ENCODE measurements around the gene RFESD. TPM values are rescaled to one million over a fixed set of nuclear protein-coding genes. Genes with fewer than 3 reads are reported as not detected.

RFESD gene
- total RNA-seq, 5 donors from 2014 or later (not counting 1 experiment from before 2014, with no cell fraction given) = 4.2 to 8.3 (median 5.6) TPM

DNA sequence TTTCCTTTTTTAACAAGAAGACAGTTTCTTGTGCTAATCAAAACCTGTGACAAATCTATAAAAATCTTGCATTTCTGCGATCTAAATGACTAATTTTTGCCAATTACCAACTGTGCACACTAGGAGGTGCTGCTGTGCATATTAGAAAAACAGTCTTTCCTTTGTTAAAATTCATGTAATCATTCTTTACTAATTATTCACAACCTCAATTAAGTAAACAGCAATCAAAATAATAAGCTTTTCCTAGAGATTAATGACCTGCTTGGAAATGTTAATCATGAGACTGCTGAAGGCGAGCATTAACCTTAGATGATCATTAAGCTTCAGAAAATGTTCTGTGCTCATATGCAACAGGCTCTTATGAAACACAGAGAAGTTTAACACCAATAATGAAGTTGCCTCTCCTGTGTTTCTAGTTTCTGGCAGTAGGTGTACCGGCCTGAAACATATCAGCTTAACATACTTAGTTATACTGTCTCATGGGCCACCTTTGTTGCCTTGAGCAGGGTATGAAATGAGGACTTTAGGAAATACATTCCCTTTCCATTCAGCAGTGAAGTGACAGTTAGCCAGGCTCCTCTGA, 17.7 kb downstream of the RFESD start:
- Histone ChIP-seq H3K27ac (ENCODE audit: low read length) (no peak overlapping the region), H3K36me3 (ENCODE audit: control insufficient read depth in 2 of 2, extremely low read depth in 1 of 2, insufficient read depth in 1 of 2, low read length in 1 of 2) (no peaks in the 10 kb centered on the region), H3K27me3 (replicated peaks in 1 of 2; ENCODE audit: control insufficient read depth in 2 of 2, extremely low read depth in 1 of 2, insufficient read depth in 2 of 2, low read length in 1 of 2) (no peaks in the 10 kb centered on the region), H3K4me1 (ENCODE audit: control insufficient read depth in 1 of 2, extremely low read depth in 1 of 2, insufficient read depth in 2 of 2, low read length in 2 of 2) (peaks cover 0 to 5% of the 10 kb centered on the region in 2 experiments), H3K4me3 (ENCODE audit: control insufficient read depth in 1 of 2, extremely low read depth in 1 of 2, low read length in 1 of 2) (no peak overlapping the region), H3K9me3 (no peaks in the 10 kb centered on the region)
- Mint-ChIP-seq H3K27me3 (no peaks in the 10 kb centered on the region), H3K4me1 (peaks cover 0 to 3% (median 0%) of the 10 kb centered on the region in 3 donors), H3K36me3 (peaks cover under 1% of the 10 kb centered on the region), H3K4me3 (no peak overlapping the region), H3K9me3 (no peaks in the 10 kb centered on the region), H3K27ac (no peak overlapping the region)
- POLR2A ChIA-PET = interaction anchor here (0.6 kb wide), 2 partner anchors 9 to 119 kb away, joined by 4 read pairs; no protein-coding TSS in a partner anchor
- CTCF ChIA-PET = interaction anchor here (0.5 to 2.4 kb wide), 36 partner anchors 9 to 681 kb away, joined by 3 to 16 read pairs (median 4); partner anchors contain the start of genes RFESD (in 2 of the 2), ARSK (in 1 of the 2) and SKIC3 (in 1 of the 2)
- WGBS (ENCODE audit: insufficient coverage) = 60% methylated on average over 1 of the region's 3 CpGs
- DNase-seq (peak in 19 of 35 experiments; percentile 4 to 64 (median 24)), ATAC-seq (replicated peaks in 1 of 4) (no peak)

DNA sequence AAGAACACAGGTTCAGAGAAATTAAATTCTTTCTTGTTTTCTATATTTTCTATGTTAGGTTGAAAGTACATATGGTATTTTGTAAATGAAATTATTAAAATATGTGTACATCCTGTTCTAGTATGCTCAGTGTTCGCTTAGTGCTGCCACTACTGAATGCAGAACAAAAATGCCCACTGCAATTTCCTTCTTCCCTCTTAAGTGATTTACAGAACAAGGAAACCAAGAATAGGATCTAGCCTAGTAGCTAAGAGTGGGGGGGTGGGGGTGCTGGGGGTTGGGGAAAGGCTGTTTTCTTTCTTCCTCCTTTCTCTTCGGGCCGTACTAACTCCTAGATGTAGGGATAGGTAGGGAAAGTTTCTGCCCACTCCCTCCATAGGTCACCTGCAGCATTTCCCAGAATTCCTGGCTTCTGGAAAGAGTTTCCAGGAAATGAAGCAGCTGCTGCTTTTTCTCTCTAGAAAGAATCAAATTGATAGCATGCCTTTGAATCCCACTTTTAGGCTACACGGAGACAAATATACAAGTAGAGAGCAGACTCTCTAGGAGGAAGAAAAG, 20.6 kb downstream of the RFESD start:
- no peak overlapping the region for H3K27ac ChIP-seq (ENCODE audit: low read length)
- H3K4me1 Mint-ChIP-seq = peaks cover 0 to 3% (median 0%) of the 10 kb centered on the region in 3 donors

GRCh38 chr5:95667678-95668077, 21.1 kb downstream of the RFESD start:
- Histone ChIP-seq H3K4me3 (ENCODE audit: control insufficient read depth in 1 of 2, extremely low read depth in 1 of 2, low read length in 1 of 2) (no peak overlapping the region), H3K27me3 (replicated peaks in 1 of 2; ENCODE audit: control insufficient read depth in 2 of 2, extremely low read depth in 1 of 2, insufficient read depth in 2 of 2, low read length in 1 of 2) (no peaks in the 10 kb centered on the region), H3K27ac (ENCODE audit: low read length) (no peak overlapping the region), H3K9me3 (no peaks in the 10 kb centered on the region), H3K4me1 (ENCODE audit: control insufficient read depth in 1 of 2, extremely low read depth in 1 of 2, insufficient read depth in 2 of 2, low read length in 2 of 2) (peaks cover 0 to 5% of the 10 kb centered on the region in 2 experiments), H3K36me3 (ENCODE audit: control insufficient read depth in 2 of 2, extremely low read depth in 1 of 2, insufficient read depth in 1 of 2, low read length in 1 of 2) (no peaks in the 10 kb centered on the region)
- no peak overlapping the region for H3K4me3 Mint-ChIP-seq
- no peak for DNase-seq
- POLR2A ChIA-PET = no interaction called here
- H3K27ac Mint-ChIP-seq = no peak overlapping the region
- no peaks in the 10 kb centered on the region for H3K9me3 Mint-ChIP-seq
- no peak for ATAC-seq (replicated peaks in 1 of 4)
- CTCF ChIA-PET = interaction anchor here (0.6 to 1.9 kb wide), 2 partner anchors 114 to 120 kb away, joined by 3 to 6 read pairs; no protein-coding TSS in a partner anchor
- H3K36me3 Mint-ChIP-seq = no peaks in the 10 kb centered on the region
- peaks cover 0 to 3% (median 0%) of the 10 kb centered on the region in 3 donors for H3K4me1 Mint-ChIP-seq
- no peaks in the 10 kb centered on the region for H3K27me3 Mint-ChIP-seq

More for the DNA sequence above, 20.6 kb downstream of the RFESD start:
- CTCF ChIA-PET = interaction anchor here (0.5 to 1.9 kb wide), 6 partner anchors 114 to 1258 kb away, joined by 3 to 6 read pairs (median 3); no protein-coding TSS in a partner anchor
- no peak overlapping the region for H3K4me3 Mint-ChIP-seq
- H3K27me3 Mint-ChIP-seq = no peaks in the 10 kb centered on the region
- H3K36me3 Mint-ChIP-seq = no peaks in the 10 kb centered on the region
- no peak overlapping the region for H3K4me3 ChIP-seq (ENCODE audit: control insufficient read depth in 1 of 2, extremely low read depth in 1 of 2, low read length in 1 of 2)
- no peak overlapping the region for H3K27ac Mint-ChIP-seq
- H3K9me3 ChIP-seq = no peaks in the 10 kb centered on the region
- POLR2A ChIA-PET = no interaction called here
- no CpG with 5 or more reads among the region's 4 CpGs for WGBS (ENCODE audit: insufficient coverage)
- H3K27me3 ChIP-seq (replicated peaks in 1 of 2; ENCODE audit: control insufficient read depth in 2 of 2, extremely low read depth in 1 of 2, insufficient read depth in 2 of 2, low read length in 1 of 2) = no peaks in the 10 kb centered on the region
- H3K9me3 Mint-ChIP-seq = no peaks in the 10 kb centered on the region
- ATAC-seq (replicated peaks in 1 of 4) = no peak
- H3K4me1 ChIP-seq (ENCODE audit: control insufficient read depth in 1 of 2, extremely low read depth in 1 of 2, insufficient read depth in 2 of 2, low read length in 2 of 2) = peaks cover 0 to 5% of the 10 kb centered on the region in 2 experiments
- H3K36me3 ChIP-seq (ENCODE audit: control insufficient read depth in 2 of 2, extremely low read depth in 1 of 2, insufficient read depth in 1 of 2, low read length in 1 of 2) = no peaks in the 10 kb centered on the region
- DNase-seq = no peak

DNA sequence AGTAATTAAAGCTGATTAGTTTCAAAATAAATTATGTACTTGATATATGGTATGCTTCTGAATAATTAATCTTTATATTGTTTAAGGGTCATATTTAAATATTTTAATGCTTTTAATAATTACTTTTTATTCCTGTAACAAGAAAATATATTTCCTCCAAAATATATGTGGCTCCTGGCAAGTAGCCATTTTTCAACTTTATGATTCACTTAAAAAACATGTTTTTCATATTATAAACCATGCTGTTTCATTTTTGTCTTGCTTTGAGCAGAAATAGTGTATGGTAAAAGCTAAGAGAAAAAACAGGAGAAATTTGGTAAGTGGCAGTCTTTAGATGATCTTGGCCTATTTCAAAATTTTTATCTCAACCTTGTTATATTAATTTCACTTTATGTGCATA, 21.6 kb downstream of the RFESD start:
- no peaks in the 10 kb centered on the region for H3K27me3 ChIP-seq (replicated peaks in 1 of 2; ENCODE audit: control insufficient read depth in 2 of 2, extremely low read depth in 1 of 2, insufficient read depth in 2 of 2, low read length in 1 of 2)
- ChIA-PET POLR2A (interaction anchor here in 1 of 2 donors (0.6 kb wide), 1 partner anchor 1178 kb away, joined by 5 read pairs; no protein-coding TSS in a partner anchor), CTCF (no interaction called here)
- peaks cover 0 to 5% of the 10 kb centered on the region in 2 experiments for H3K4me1 ChIP-seq (ENCODE audit: control insufficient read depth in 1 of 2, extremely low read depth in 1 of 2, insufficient read depth in 2 of 2, low read length in 2 of 2)
- no peak overlapping the region for H3K27ac Mint-ChIP-seq
- no peaks in the 10 kb centered on the region for H3K36me3 Mint-ChIP-seq
- no peak overlapping the region for H3K27ac ChIP-seq (ENCODE audit: low read length)
- ATAC-seq (replicated peaks in 1 of 4) (no peak), DNase-seq (no peak)
- no peak overlapping the region for H3K4me3 ChIP-seq (ENCODE audit: control insufficient read depth in 1 of 2, extremely low read depth in 1 of 2, low read length in 1 of 2)
- H3K9me3 ChIP-seq = no peaks in the 10 kb centered on the region
- H3K36me3 ChIP-seq (ENCODE audit: control insufficient read depth in 2 of 2, extremely low read depth in 1 of 2, insufficient read depth in 1 of 2, low read length in 1 of 2) = no peaks in the 10 kb centered on the region
- no peaks in the 10 kb centered on the region for H3K9me3 Mint-ChIP-seq
- H3K4me1 Mint-ChIP-seq = peaks cover 0 to 3% (median 0%) of the 10 kb centered on the region in 3 donors
- H3K27me3 Mint-ChIP-seq = no peaks in the 10 kb centered on the region
- no peak overlapping the region for H3K4me3 Mint-ChIP-seq

GRCh38 chr5:95668728-95669127, 22.2 kb downstream of the RFESD start:
- Histone ChIP-seq H3K27ac (ENCODE audit: low read length) (no peak overlapping the region), H3K4me1 (ENCODE audit: control insufficient read depth in 1 of 2, extremely low read depth in 1 of 2, insufficient read depth in 2 of 2, low read length in 2 of 2) (peaks cover 0 to 5% of the 10 kb centered on the region in 2 experiments), H3K36me3 (ENCODE audit: control insufficient read depth in 2 of 2, extremely low read depth in 1 of 2, insufficient read depth in 1 of 2, low read length in 1 of 2) (no peaks in the 10 kb centered on the region), H3K9me3 (no peaks in the 10 kb centered on the region), H3K27me3 (replicated peaks in 1 of 2; ENCODE audit: control insufficient read depth in 2 of 2, extremely low read depth in 1 of 2, insufficient read depth in 2 of 2, low read length in 1 of 2) (no peaks in the 10 kb centered on the region), H3K4me3 (ENCODE audit: control insufficient read depth in 1 of 2, extremely low read depth in 1 of 2, low read length in 1 of 2) (no peak overlapping the region)
- Mint-ChIP-seq H3K27ac (no peak overlapping the region), H3K27me3 (no peaks in the 10 kb centered on the region), H3K4me1 (peaks cover 0 to 3% (median 0%) of the 10 kb centered on the region in 3 donors), H3K4me3 (no peak overlapping the region), H3K9me3 (no peaks in the 10 kb centered on the region), H3K36me3 (no peaks in the 10 kb centered on the region)
- ChIA-PET CTCF (no interaction called here), POLR2A (interaction anchor here in 1 of 2 donors (0.6 kb wide), 1 partner anchor 22 kb away, joined by 4 read pairs; no protein-coding TSS in a partner anchor)
- no CpG with 5 or more reads among the region's 1 CpG for WGBS (ENCODE audit: insufficient coverage)
- ATAC-seq (replicated peaks in 1 of 4) = no peak
- no peak for DNase-seq

GRCh38 chr5:95669540-95669939, 23.0 kb downstream of the RFESD start:
- Histone ChIP-seq H3K9me3 (no peaks in the 10 kb centered on the region), H3K36me3 (ENCODE audit: control insufficient read depth in 2 of 2, extremely low read depth in 1 of 2, insufficient read depth in 1 of 2, low read length in 1 of 2) (no peaks in the 10 kb centered on the region), H3K27me3 (replicated peaks in 1 of 2; ENCODE audit: control insufficient read depth in 2 of 2, extremely low read depth in 1 of 2, insufficient read depth in 2 of 2, low read length in 1 of 2) (no peaks in the 10 kb centered on the region), H3K27ac (ENCODE audit: low read length) (no peak overlapping the region), H3K4me1 (ENCODE audit: control insufficient read depth in 1 of 2, extremely low read depth in 1 of 2, insufficient read depth in 2 of 2, low read length in 2 of 2) (peaks cover 0 to under 1% of the 10 kb centered on the region in 2 experiments), H3K4me3 (ENCODE audit: control insufficient read depth in 1 of 2, extremely low read depth in 1 of 2, low read length in 1 of 2) (no peak overlapping the region)
- WGBS (ENCODE audit: insufficient coverage) = 95% methylated on average over 3 of the region's 4 CpGs
- CTCF ChIA-PET = no interaction called here
- POLR2A ChIA-PET = interaction anchor here in 1 of 2 donors (0.6 kb wide), 1 partner anchor 62 kb away, joined by 3 read pairs; no protein-coding TSS in a partner anchor
- H3K27me3 Mint-ChIP-seq = no peaks in the 10 kb centered on the region
- DNase-seq (no peak), ATAC-seq (replicated peaks in 1 of 4) (no peak)
- H3K27ac Mint-ChIP-seq = no peak overlapping the region
- no peaks in the 10 kb centered on the region for H3K4me1 Mint-ChIP-seq
- no peak overlapping the region for H3K4me3 Mint-ChIP-seq
- H3K36me3 Mint-ChIP-seq = no peaks in the 10 kb centered on the region
- H3K9me3 Mint-ChIP-seq = no peaks in the 10 kb centered on the region

All from T-cell (primary cell).